ENCODE data around the gene TSEN15. TPM values are rescaled to one million over a fixed set of nuclear protein-coding genes. Genes with fewer than 3 reads are reported as not detected.

TSEN15 gene
- polyA plus RNA-seq (23.6 to 46.7 TPM (median 31.8 TPM) in 3 replicates), polyA minus RNA-seq (20.5 to 37.9 TPM (median 22.5 TPM) in 3 replicates)
- polyA plus RNA-seq (2011; ENCODE audit: low read depth): 11.8 TPM
- polyA plus RNA-seq (2011; cell fraction: cytosol; rRNA removed): 22.8 and 46.9 TPM in 2 replicates
- 16.9 and 22.2 TPM in 2 replicates for polyA plus RNA-seq (2011; cell fraction: nucleus; rRNA removed)
- 15.5 and 25.4 TPM in 2 replicates for polyA plus RNA-seq (2012; ENCODE audit: low replicate concordance)
- polyA minus RNA-seq (2011; cell fraction: cytosol; rRNA and poly(A)+ RNA removed): 28.4 TPM
- polyA minus RNA-seq (2011; cell fraction: nucleus; rRNA and poly(A)+ RNA removed): 11.0 and 16.3 TPM in 2 replicates

GRCh38 chr1:184051485-184052193 is at the start of gene TSEN15:
Gene TSEN15, plus strand, starts transcription at chr1:184051730. Its CDS starts 26 bp downstream, at chr1:184051756.
- peak within 1 kb of the TSS; percentile 93 for H2AFZ ChIP-seq (ENCODE audit: control insufficient read depth, low read length)
- dilution Hi-C loops (cut with MboI; ENCODE audit: extremely low pct_ligation_motif_present, low sequenced_read_pairs): no loop called here

GRCh38 chr1:184002071-184002470 is 49.5 kb upstream of the TSEN15 start:
- DNase-seq (ENCODE audit: low read depth, low spot score): peak; percentile 17
- H3K9ac ChIP-seq (ENCODE audit: control insufficient read depth, extremely low read depth, insufficient read depth, low read length): no peak overlapping the region
- H3K9me3 ChIP-seq (ENCODE audit: control insufficient read depth, low read depth, low read length): no peaks in the 10 kb centered on the region
- no peaks in the 10 kb centered on the region for H3K9me1 ChIP-seq (ENCODE audit: control insufficient read depth, extremely low read depth, insufficient read depth, low read length)
- H4K20me1 ChIP-seq (ENCODE audit: control insufficient read depth, extremely low read depth, insufficient read depth, low read length): no peaks in the 10 kb centered on the region
- no peak overlapping the region for H3K27ac ChIP-seq (ENCODE audit: control insufficient read depth, insufficient read depth, low read length)
- no peaks in the 10 kb centered on the region for H3K36me3 ChIP-seq (ENCODE audit: control insufficient read depth in 2 of 2, extremely low read depth in 1 of 2, insufficient read depth in 2 of 2, low read length in 2 of 2)
- H3K4me1 ChIP-seq (ENCODE audit: control insufficient read depth, extremely low read depth, insufficient read depth, low read length): peaks cover 7% of the 10 kb centered on the region
- no peak overlapping the region for H3K4me3 ChIP-seq (ENCODE audit: control insufficient read depth in 2 of 3, extremely low read depth in 1 of 3, insufficient read depth in 2 of 3, low read depth in 1 of 3, low read length in 3 of 3)
- dilution Hi-C loops (cut with MboI; ENCODE audit: extremely low pct_ligation_motif_present, low sequenced_read_pairs): no loop called here
- H3K27me3 ChIP-seq (ENCODE audit: control insufficient read depth, extremely low read depth, insufficient read depth, low read length): no peaks in the 10 kb centered on the region
- TF ChIP-seq CTCF (optimal IDR thresholded peaks at IDR 0.05 in 1 of 3, IDR thresholded peaks at IDR 0.05 in 1 of 3, conservative IDR thresholded peaks at IDR 0.05 in 1 of 3; ENCODE audit: extremely low read depth in 1 of 3, insufficient read depth in 2 of 3, low read length in 3 of 3) (no peak), EZH2 (IDR thresholded peaks at IDR 0.05; ENCODE audit: low read length) (no peak)
- no peak overlapping the region for H3K4me2 ChIP-seq (ENCODE audit: control insufficient read depth, extremely low read depth, insufficient read depth, low read depth, low read length)
- peak; percentile 73 for FAIRE-seq
- H3K79me2 ChIP-seq (ENCODE audit: control insufficient read depth, insufficient read depth, low read length): no peaks in the 10 kb centered on the region
- peak overlapping the region; percentile 61 for H2AFZ ChIP-seq (ENCODE audit: control insufficient read depth, low read length)

More at GRCh38 chr1:184051485-184052193, at the start of gene TSEN15:
- Histone ChIP-seq H3K4me1 (ENCODE audit: control insufficient read depth, extremely low read depth, insufficient read depth, low read length) (peaks cover 20% of the 10 kb centered on the region), H3K9ac (ENCODE audit: control insufficient read depth, extremely low read depth, insufficient read depth, low read length) (peak within 1 kb of the TSS; percentile 92), H3K79me2 (ENCODE audit: control insufficient read depth, insufficient read depth, low read length) (peaks cover 20% of the 10 kb centered on the region), H3K4me2 (ENCODE audit: control insufficient read depth, extremely low read depth, insufficient read depth, low read depth, low read length) (peak within 1 kb of the TSS; percentile 89), H3K36me3 (ENCODE audit: control insufficient read depth in 2 of 2, extremely low read depth in 1 of 2, insufficient read depth in 2 of 2, low read length in 2 of 2) (peaks cover 2 to 5% of the 10 kb centered on the region in 2 experiments), H3K4me3 (ENCODE audit: control insufficient read depth in 2 of 3, extremely low read depth in 1 of 3, insufficient read depth in 2 of 3, low read depth in 1 of 3, low read length in 3 of 3) (peak within 1 kb of the TSS; percentile 71 to 89 (median 86)), H4K20me1 (ENCODE audit: control insufficient read depth, extremely low read depth, insufficient read depth, low read length) (no peaks in the 10 kb centered on the region), H3K9me3 (ENCODE audit: control insufficient read depth, low read depth, low read length) (no peaks in the 10 kb centered on the region), H3K9me1 (ENCODE audit: control insufficient read depth, extremely low read depth, insufficient read depth, low read length) (no peaks in the 10 kb centered on the region), H3K27me3 (ENCODE audit: control insufficient read depth, extremely low read depth, insufficient read depth, low read length) (no peaks in the 10 kb centered on the region), H3K27ac (ENCODE audit: control insufficient read depth, insufficient read depth, low read length) (peak within 1 kb of the TSS; percentile 89)
- no peak for TF ChIP-seq EZH2 (IDR thresholded peaks at IDR 0.05; ENCODE audit: low read length)
- no peak for TF ChIP-seq CTCF (optimal IDR thresholded peaks at IDR 0.05 in 1 of 3, IDR thresholded peaks at IDR 0.05 in 1 of 3, conservative IDR thresholded peaks at IDR 0.05 in 1 of 3; ENCODE audit: extremely low read depth in 1 of 3, insufficient read depth in 2 of 3, low read length in 3 of 3)
- FAIRE-seq (peak; percentile 75), DNase-seq (ENCODE audit: low read depth, low spot score) (no peak)

All from keratinocyte (primary cell).